Measurements from ENCODE around the gene CDKN2B-AS1.
A peak's percentile ranks its signal among the peaks of the same experiment; 100 is the strongest.
"Not testable (repeated sequence)": the region's sequence is repeated elsewhere in the genome, so short reads cannot be mapped to it uniquely, and the experiment has no call there.

Gene CDKN2B-AS1

GRCh38 chr9:21994556-21995005, at the start of gene CDKN2B-AS1:
Gene CDKN2B-AS1 (plus strand): TSS chr9:21994791.
- peak; percentile 66 for DNase-seq (ENCODE audit: low spot score)

DNA sequence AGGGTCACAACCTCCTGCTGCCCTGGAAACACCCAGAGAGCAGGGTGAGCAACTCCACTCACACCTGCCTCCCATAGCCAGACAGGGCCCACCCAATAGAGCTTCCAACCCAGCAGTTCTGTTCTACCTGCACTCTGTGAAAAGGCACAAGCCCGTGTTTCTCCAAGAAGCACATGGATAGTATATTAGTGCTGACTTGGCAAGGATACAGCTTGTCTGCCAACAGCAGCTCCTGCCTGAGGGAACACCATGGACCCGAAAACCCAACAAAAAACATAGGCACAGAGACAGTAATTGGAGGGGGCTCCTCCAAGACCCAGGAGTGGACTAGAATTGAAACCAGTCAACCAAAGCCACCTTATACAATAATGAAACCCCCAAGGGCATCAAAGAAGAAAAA, 49.0 kb upstream of the CDKN2B-AS1 start:
- DNase-seq (ENCODE audit: low spot score) = no peak

- DNase-seq (ENCODE audit: low spot score) = no peak
These were observed 35.8 kb upstream of the CDKN2B-AS1 start for GRCh38 chr9:21958833-21959232.

DNA sequence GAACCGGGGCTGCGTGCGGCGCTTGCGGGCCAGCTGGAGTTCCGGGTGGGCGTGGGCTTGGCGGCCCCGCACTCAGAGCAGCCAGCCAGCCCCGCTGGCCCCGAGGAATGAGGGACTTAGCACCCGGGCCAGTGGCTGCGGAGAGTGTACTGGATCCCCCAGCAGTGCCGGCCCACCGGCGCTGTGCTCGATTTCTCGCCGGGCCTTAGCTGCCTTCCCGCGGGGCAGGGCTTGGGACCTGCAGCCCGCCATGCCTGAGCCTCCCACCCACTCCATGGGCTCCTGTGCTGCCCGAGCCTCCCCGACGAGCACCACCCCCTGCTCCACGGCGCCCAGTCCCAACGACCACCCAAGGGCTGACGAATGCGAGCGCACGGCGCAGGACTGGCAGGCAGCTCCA, 35.3 kb upstream of the CDKN2B-AS1 start:
- DNase-seq (ENCODE audit: low spot score) = not testable (repeated sequence)

- no peak for DNase-seq (ENCODE audit: low spot score)
These were observed 33.0 kb upstream of the CDKN2B-AS1 start for GRCh38 chr9:21961569-21961968.

DNA sequence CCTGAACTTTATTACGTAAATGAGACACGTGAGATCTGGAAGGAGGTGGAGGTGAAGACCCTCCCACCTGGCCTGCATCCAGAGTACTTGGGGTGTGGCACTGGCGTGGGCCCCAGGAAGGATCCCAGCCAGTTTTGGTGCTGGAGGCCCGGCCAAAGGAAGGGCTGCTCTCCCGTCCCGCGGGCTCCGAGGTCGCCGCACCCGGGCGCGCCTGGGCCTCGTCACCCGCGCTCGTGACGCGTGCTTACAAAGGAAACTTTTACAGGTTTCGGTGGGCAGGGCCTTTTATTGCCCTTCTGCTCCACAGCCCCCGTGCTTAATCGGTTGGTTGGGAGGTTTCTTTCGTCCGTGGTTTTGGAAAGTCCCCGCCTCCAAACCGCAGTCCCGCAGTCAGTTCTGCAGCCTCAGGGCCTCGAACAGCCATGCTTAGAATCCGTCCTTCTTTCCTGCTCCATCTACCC, 29.6 kb upstream of the CDKN2B-AS1 start:
- DNase-seq (ENCODE audit: low spot score) = no peak

DNA sequence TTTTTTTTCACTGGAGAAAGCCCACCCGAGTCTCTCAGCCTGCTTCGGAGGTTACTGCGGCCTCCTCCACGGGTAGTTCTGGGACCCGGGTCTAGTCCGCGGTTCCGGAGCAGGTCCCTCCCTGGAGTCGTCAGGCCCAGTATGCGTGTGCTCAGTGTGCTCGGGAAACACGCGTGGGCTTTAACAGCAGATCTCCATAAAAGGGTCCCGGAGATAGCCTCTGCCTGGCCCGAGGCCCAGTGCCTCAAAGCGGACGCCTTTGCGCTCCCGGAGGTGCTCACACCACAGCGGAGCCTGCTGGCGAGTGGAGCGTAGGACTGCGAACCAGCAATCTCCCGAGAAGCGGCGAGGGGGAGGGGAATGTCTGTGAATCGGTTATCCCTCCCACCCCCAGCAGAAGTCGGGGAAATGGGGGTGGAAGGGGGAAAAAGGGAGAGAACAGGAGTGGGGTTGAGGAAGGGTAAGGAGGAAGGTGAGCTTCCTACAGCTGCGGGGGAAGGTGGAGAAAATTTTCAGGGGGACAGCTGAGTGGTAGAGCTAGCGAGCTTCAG, 29.1 kb upstream of the CDKN2B-AS1 start:
- peak; percentile 85 for DNase-seq (ENCODE audit: low spot score)

GRCh38 chr9:21966140-21966851, 28.3 kb upstream of the CDKN2B-AS1 start:
- no peak for DNase-seq (ENCODE audit: low spot score)

DNA sequence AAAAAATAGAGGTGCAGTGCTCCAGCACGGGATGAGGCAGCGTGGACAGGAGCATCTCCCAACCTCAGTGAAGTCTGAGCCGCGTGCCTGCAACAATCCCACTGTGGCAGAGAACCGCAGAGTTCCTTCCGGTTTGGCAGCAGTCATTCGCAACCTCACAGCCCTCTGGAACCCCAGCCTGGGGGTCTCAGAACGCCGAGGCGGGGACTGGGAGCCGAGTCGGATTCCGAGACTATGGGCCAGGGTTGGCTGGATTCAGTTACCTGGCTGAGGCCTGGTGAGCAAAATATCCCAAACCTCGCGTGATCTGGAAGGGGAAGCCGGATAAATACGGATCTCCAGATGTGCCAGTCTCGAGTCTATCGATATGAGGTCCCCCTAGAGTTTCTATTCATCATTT, 27.4 kb upstream of the CDKN2B-AS1 start:
- no peak for DNase-seq (ENCODE audit: low spot score)

GRCh38 chr9:21967702-21968101, 26.9 kb upstream of the CDKN2B-AS1 start:
- no peak for DNase-seq (ENCODE audit: low spot score)

DNA sequence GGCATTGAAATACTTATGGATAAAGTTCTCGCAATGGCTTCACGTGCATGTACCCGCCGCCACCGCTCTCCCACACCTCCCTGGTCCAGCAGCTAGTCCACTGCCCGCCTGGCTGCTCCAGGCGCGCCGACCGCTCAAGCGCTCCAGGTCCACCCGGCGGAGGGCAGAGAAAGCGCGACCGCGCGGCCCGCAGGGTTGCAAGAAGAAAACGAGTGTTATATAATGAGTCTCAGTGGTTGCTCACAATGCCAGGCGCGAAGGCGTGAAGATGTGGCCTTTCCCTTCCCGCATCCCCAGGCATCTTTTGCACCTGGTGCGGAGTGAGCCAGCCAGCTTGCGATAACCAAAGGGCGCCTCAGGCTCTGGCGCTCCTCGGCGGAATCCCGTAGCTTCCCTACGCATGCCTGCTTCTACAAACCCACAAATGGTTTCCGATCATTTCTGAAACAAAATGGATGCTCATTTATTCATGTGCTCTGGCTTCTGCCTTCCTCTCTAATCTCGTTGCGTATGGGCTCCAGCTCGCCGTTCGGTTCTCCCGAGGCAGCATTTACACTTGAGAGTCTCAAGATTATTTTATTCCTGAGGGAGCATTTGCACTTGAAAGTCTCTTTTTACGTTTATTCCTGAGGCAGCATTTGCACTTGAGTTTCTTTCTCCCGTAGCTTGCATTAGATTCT, 26.1 kb upstream of the CDKN2B-AS1 start:
- peak; percentile 43 for DNase-seq (ENCODE audit: low spot score)

DNA sequence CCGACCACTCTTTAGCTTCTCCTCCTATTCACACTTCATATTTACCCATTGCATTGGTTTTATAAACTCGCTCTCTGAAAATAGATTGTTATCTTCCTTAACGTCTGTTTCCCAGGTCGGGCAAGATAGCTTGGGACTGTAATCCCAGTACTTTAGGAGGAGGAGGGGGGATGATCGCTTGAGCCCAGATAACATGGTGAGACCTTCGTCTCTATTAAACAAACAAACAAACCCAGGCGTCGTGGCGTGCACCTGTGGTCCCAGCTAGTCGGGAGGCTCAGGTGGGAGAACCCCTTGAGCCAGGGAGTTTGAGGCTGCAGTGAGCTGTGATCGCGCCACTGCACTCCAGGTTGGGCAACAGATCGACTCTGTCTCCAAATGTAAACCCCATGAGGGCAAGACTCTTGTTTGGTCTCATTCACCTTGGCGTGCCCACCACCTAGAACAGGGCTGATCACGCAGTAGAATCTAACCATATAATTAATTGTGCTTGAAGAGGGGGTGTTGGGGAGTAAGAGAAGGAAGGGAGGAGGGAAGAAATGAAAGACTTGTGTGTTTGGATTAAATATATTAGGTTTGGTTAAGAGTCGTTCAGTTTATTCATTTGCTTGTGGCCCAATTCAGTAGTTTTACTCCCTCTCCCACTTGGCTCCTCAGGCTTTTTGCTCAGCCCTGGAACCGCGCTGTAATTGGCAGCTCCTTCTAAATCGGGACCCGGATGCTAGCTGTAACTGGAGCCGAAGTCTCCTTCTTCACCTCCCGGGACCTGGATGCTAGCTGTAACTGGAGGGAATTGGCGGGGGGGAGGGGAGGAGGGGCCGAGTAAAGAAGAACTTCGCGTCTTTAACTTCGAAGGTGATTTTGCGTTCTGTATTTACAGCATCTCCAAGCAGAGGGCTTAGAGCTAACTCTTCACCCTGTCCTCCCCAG, 25.3 kb upstream of the CDKN2B-AS1 start:
- DNase-seq (ENCODE audit: low spot score) = no peak

DNA sequence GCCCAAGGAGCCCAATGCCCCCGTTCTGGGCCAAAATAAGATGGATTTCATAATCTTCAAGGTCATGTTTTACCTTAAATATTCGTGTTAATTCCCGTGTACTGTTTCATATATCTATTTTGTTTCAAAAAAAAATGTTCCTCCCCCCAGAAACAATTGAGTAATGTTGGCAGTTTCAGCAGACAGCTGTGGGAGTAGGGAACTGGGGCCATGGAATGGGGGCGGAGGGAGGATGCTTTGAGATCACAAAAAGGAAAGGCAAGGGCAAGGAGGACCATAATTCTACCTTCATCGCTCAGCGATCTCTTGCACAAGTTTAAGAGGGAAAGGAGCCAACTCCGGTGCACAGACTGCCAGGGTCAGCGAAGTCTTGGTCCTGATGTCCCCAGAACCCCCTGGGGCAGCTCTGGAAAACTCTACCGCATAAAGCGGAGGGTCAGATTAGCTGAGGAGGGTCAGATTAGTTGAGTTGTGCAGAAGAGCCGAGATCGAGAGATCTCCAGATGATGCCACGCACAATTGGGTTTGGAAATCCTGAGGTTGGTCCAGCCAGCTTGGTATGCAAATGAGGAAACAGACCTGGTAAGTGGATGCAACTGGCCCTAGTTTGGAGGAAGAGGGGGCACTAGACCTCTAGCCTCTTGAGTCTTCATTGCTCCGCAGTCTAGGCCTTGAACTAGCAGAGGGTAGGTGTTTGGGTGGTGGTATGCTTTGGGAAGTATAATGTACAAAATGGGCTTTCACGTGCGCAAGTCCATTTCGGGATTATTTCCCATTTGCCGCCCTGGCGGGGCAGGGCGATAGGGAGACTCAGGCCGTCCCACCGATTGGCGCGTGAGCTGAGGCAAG, 24.4 kb upstream of the CDKN2B-AS1 start:
- DNase-seq (ENCODE audit: low spot score) = no peak

GRCh38 chr9:21970800-21971640, 23.6 kb upstream of the CDKN2B-AS1 start:
- no peak for DNase-seq (ENCODE audit: low spot score)

GRCh38 chr9:21972361-21972760, 22.2 kb upstream of the CDKN2B-AS1 start:
- no peak for DNase-seq (ENCODE audit: low spot score)

GRCh38 chr9:21974343-21974721, 20.3 kb upstream of the CDKN2B-AS1 start:
- no peak for DNase-seq (ENCODE audit: low spot score)

DNA sequence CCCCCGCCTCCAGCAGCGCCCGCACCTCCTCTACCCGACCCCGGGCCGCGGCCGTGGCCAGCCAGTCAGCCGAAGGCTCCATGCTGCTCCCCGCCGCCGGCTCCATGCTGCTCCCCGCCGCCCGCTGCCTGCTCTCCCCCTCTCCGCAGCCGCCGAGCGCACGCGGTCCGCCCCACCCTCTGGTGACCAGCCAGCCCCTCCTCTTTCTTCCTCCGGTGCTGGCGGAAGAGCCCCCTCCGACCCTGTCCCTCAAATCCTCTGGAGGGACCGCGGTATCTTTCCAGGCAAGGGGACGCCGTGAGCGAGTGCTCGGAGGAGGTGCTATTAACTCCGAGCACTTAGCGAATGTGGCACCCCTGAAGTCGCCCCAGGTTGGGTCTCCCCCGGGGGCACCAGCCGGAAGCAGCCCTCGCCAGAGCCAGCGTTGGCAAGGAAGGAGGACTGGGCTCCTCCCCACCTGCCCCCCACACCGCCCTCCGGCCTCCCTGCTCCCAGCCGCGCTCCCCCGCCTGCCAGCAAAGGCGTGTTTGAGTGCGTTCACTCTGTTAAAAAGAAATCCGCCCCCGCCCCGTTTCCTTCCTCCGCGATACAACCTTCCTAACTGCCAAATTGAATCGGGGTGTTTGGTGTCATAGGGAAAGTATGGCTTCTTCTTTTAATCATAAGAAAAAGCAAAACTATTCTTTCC, 19.7 kb upstream of the CDKN2B-AS1 start:
- DNase-seq (ENCODE audit: low spot score) = peak; percentile 62

DNA sequence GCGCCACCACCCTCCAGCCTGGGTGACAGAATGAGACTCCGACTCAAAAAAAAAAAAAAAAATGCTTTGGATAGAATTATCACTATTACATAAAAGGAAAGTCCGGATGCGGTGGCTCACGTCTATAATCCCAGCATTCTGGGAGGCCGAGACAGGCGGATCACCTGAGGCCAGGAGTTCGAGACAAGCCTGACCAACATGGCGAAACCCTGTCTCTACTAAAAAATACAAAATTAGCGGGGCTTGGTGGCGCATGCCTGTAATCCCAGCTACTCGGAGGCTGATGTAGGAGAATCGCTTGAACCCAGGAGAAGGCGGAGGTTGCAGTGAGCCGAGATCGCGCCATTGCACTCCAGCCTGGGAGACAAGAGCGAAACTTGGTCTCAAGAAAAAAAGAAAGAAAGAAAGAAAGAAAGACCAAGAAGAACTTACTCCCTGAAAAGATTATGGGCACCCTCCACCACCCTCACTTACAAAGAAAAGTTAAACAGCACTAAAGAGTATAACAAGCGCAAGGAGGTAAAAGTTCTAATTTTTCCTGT, 18.2 kb upstream of the CDKN2B-AS1 start:
- no peak for DNase-seq (ENCODE audit: low spot score)

DNA sequence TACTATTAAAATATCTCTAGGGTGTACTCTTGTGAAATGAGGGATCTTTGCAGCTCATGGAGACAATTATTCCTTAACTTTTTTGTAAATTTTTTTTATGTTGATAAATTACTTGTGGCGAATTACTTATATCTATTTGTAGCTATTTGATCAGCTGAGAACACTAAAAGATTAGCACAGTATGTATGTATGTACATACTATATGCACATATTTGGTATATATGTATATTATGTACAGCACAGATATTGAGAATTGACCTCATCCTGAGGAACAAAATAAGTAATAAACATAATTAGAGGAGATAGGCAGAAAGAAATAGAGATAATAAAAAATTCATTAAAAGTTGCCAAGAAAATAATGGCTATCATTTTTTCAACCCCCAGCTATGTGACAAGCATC, 12.2 kb upstream of the CDKN2B-AS1 start:
- DNase-seq (ENCODE audit: low spot score) = no peak

All from hepatic stellate cell (primary cell).